Activated CD4-positive, alpha-beta memory T cell treated with anti-CD3 and anti-CD28 coated beads, Interleukin-2, amount 10 ng/mL, durations not matched to agents 7 days and 5 days (primary cell): ENCODE measurements around the gene KIAA0319L. TPM values are rescaled to one million over a fixed set of nuclear protein-coding genes. Genes with fewer than 3 reads are reported as not detected.

Source experiments
- CTCF ChIA-PET: fragments of 350-600 bp; sonication (Branson Sonifier 250); formaldehyde crosslinking; loops from one replicate; lab custom pipeline; 2021; ENCODE audit warnings: antibody characterized with exemption, inconsistent platforms; lab: Charles Lee
- POLR2A ChIA-PET: fragments of 350-600 bp; sonication (Branson Sonifier 250); formaldehyde crosslinking; loops from one replicate; lab custom pipeline; 2021; ENCODE audit warnings: antibody characterized with exemption; lab: Charles Lee
- DNase-seq: peaks from one replicate; pipeline ENCODE4 v3.0.0-alpha.2; 2020
- H3K27ac Mint-ChIP-seq: one replicate; pipeline ENCODE4 v1.8.0; 2021; ENCODE audit warnings: mild to moderate bottlenecking, mixed read lengths
- H3K27me3 Mint-ChIP-seq: one replicate; pipeline ENCODE4 v1.8.0; 2021; ENCODE audit warnings: mixed read lengths
- H3K36me3 Mint-ChIP-seq: one replicate; pipeline ENCODE4 v1.8.0; 2021; ENCODE audit warnings: low read depth, mixed read lengths
- H3K4me1 Mint-ChIP-seq: one replicate; pipeline ENCODE4 v1.8.0; 2021; ENCODE audit warnings: mixed read lengths
- H3K4me3 Mint-ChIP-seq: one replicate; pipeline ENCODE4 v1.8.0; 2021; ENCODE audit warnings: mild to moderate bottlenecking, mixed read lengths
- H3K9me3 Mint-ChIP-seq: one replicate; pipeline ENCODE4 v1.8.0; 2021; ENCODE audit warnings: mixed read lengths
- total RNA-seq, 2 experiments: library from RNA; stranded (reverse); gene quantifications; one replicate each; pipeline ENCODE4 v1.2.3, GENCODE V29; 2021

KIAA0319L gene
- total RNA-seq, 2 experiments from 2014 or later = 48.4 to 53.2 TPM

- Mint-ChIP-seq H3K9me3 (no peaks in the 10 kb centered on the region), H3K36me3 (peaks cover 43% of the 10 kb centered on the region), H3K4me3 (no peak overlapping the region), H3K27ac (peak overlapping the region; percentile 47), H3K4me1 (peaks cover 34% of the 10 kb centered on the region), H3K27me3 (no peaks in the 10 kb centered on the region)
- CTCF ChIA-PET = interaction anchor here (1.3 to 1.4 kb wide), 2 partner anchors 20 to 134 kb away, joined by 4 read pairs; no protein-coding TSS in a partner anchor
- POLR2A ChIA-PET = no interaction called here
- no peak for DNase-seq
Measured at GRCh38 chr1:35430762-35431161, 126.4 kb downstream of the KIAA0319L start.

DNA sequence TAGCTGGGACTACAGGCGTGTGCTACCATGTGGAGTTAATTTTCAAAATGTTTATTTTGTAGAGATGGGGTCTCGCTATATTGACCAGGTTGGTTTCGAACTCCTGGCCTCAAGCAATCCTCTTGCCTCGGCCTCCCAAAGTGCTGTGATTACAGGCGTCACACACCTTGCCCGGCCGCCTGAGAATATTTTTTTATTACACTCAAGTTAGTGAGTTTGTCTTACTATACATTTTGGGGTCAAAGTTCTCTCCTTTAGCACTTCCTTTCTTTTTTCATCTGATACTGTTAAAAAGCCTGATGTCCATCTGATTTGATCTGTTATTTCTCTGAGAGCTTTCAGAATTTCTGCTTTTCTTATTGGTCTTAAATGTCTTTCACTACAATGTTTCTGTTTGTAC is 128.8 kb downstream of the KIAA0319L start:
- no peak overlapping the region for H3K27ac Mint-ChIP-seq
- CTCF ChIA-PET = no interaction called here

DNA sequence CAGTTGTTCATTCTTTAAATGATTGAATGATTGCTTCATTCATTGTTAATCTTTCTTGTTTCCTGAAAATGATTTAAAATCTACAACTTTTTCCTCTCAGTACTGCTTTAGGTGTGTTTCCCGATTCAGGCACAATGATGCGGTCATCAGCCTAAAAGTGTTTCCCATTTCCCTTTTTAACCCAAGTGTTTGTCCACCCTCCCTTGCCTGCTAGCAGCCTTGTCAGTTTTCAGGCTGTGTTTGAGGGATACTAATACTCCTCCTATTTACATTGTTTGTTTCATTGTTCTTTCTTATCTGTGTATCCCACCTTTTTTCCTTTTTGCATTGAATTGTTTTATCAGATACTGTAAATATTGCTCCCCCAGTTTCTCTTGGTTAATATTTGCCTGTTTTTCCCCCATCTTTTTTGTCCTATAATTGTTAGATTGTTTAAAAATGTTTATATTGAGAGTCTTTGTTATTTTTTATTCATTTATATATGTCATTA is 131.1 kb downstream of the KIAA0319L start:
- Mint-ChIP-seq H3K9me3 (no peaks in the 10 kb centered on the region), H3K27ac (no peak overlapping the region), H3K36me3 (peaks cover 11% of the 10 kb centered on the region), H3K4me3 (no peak overlapping the region), H3K27me3 (no peaks in the 10 kb centered on the region), H3K4me1 (peaks cover 7% of the 10 kb centered on the region)
- ChIA-PET POLR2A (no interaction called here), CTCF (no interaction called here)
- no peak for DNase-seq

More for the DNA sequence above, 128.8 kb downstream of the KIAA0319L start:
- no peaks in the 10 kb centered on the region for H3K27me3 Mint-ChIP-seq
- H3K4me3 Mint-ChIP-seq = no peak overlapping the region
- DNase-seq = no peak
- no peaks in the 10 kb centered on the region for H3K9me3 Mint-ChIP-seq
- POLR2A ChIA-PET = no interaction called here
- H3K36me3 Mint-ChIP-seq = peaks cover 26% of the 10 kb centered on the region
- peaks cover 28% of the 10 kb centered on the region for H3K4me1 Mint-ChIP-seq

DNA sequence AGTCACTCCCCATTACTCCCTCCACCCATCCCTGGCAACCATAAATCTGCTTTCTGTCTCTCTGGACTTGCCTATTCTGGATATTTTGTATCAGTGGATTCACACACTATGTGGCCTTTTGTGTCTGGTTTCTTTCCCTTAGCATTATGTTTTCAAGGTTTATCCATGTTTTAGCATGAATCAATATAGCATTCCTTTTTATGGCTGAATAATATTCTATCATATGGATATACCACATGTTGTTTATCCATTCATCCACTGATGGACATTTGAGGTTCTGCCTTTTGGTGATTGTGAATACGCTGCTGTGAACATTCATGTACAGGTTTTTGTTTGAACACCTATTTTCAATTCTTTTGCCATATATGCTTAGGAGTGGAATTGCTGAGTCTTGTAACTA is 148.3 kb downstream of the KIAA0319L start:
- H3K36me3 Mint-ChIP-seq = peaks cover 24% of the 10 kb centered on the region
- H3K9me3 Mint-ChIP-seq = no peaks in the 10 kb centered on the region
- ChIA-PET CTCF (no interaction called here), POLR2A (no interaction called here)
- no peak overlapping the region for H3K27ac Mint-ChIP-seq
- no peak overlapping the region for H3K4me3 Mint-ChIP-seq
- no peaks in the 10 kb centered on the region for H3K4me1 Mint-ChIP-seq
- no peak for DNase-seq
- H3K27me3 Mint-ChIP-seq = no peaks in the 10 kb centered on the region

DNA sequence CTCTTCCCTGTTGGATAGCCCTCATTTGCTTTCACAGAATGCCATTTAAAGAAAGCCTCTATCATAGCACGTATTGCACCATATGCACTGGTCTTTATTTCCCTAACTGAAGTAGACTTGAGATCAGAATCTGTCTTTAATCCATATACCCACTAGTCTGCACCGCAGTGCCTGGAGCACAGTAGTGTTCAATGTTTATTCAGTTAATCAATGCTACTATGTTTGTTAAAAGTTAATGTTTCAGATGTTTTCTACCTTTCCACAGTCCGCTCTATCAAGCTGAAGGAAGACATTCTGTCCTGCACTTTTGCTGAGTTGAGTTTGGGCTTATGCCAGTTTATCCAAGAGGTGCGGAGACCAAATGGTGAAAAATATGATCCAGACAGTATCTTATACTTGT is 149.5 kb downstream of the KIAA0319L start:
- H3K4me1 Mint-ChIP-seq = no peaks in the 10 kb centered on the region
- H3K27ac Mint-ChIP-seq = no peak overlapping the region
- no peaks in the 10 kb centered on the region for H3K27me3 Mint-ChIP-seq
- peaks cover 24% of the 10 kb centered on the region for H3K36me3 Mint-ChIP-seq
- CTCF ChIA-PET = no interaction called here
- POLR2A ChIA-PET = no interaction called here
- H3K9me3 Mint-ChIP-seq = no peaks in the 10 kb centered on the region
- no peak for DNase-seq
- no peak overlapping the region for H3K4me3 Mint-ChIP-seq

DNA sequence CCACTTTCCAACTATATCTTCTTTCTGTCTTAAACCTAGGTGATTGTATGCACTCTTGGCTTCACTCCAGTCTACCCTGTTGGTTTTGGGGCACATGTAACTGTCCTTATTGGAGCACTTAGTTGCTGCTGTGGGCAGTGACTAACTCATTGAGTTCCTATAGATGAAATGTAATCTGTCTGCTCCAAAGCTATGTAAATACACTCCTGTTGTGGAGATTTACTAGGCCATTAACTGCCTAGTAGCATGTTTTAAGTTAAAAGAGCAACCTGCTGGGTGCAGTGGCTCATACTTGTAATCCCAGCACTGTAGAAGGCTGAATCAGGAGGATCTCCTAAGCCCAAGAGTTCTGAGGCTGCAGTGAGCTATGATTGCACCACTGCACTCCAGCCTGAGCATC is 151.1 kb downstream of the KIAA0319L start:
- Mint-ChIP-seq H3K27ac (no peak overlapping the region), H3K36me3 (peaks cover 33% of the 10 kb centered on the region), H3K4me3 (no peak overlapping the region), H3K4me1 (no peaks in the 10 kb centered on the region), H3K9me3 (no peaks in the 10 kb centered on the region), H3K27me3 (no peaks in the 10 kb centered on the region)
- DNase-seq = no peak
- ChIA-PET POLR2A (no interaction called here), CTCF (interaction anchor here (1.2 kb wide), 1 partner anchor 150 kb away, joined by 3 read pairs; no protein-coding TSS in a partner anchor)

- no peak overlapping the region for H3K27ac Mint-ChIP-seq
- no peaks in the 10 kb centered on the region for H3K27me3 Mint-ChIP-seq
- H3K9me3 Mint-ChIP-seq = no peaks in the 10 kb centered on the region
- peaks cover 39% of the 10 kb centered on the region for H3K36me3 Mint-ChIP-seq
- ChIA-PET CTCF (no interaction called here), POLR2A (no interaction called here)
- DNase-seq = no peak
- no peak overlapping the region for H3K4me3 Mint-ChIP-seq
- H3K4me1 Mint-ChIP-seq = peaks cover 2% of the 10 kb centered on the region
Measured at GRCh38 chr1:35401049-35401448, 156.2 kb downstream of the KIAA0319L start.

DNA sequence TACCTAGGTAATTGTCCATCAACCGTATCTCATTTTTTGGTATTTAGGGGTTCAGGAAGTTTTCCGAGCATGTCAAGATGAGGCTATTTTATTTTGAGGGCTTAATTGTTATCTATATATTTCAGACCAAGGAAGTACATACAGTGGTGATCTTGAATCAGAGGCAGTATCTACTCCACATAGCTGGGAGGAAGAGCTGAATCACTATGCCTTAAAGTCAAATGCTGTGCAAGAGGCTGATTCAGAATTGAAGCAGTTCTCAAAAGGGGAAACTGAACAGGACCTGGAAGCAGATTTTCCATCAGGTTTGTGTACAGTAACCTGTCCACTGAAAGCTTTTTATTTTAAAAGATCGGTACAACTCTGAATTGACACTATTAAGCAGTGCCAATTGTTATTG is 158.5 kb downstream of the KIAA0319L start:
- ChIA-PET CTCF (interaction anchor here (0.5 kb wide), 1 partner anchor 1735 kb away, joined by 3 read pairs; no protein-coding TSS in a partner anchor), POLR2A (no interaction called here)
- Mint-ChIP-seq H3K9me3 (no peaks in the 10 kb centered on the region), H3K27ac (no peak overlapping the region), H3K36me3 (peaks cover 44% of the 10 kb centered on the region), H3K4me1 (peaks cover 2% of the 10 kb centered on the region), H3K4me3 (no peak overlapping the region), H3K27me3 (no peaks in the 10 kb centered on the region)
- no peak for DNase-seq

- POLR2A ChIA-PET = no interaction called here
- H3K27ac Mint-ChIP-seq = no peak overlapping the region
- CTCF ChIA-PET = interaction anchor here (0.6 kb wide), 1 partner anchor 304 kb away, joined by 4 read pairs; no protein-coding TSS in a partner anchor
Measured at GRCh38 chr1:35394386-35394785, 162.8 kb downstream of the KIAA0319L start.

DNA sequence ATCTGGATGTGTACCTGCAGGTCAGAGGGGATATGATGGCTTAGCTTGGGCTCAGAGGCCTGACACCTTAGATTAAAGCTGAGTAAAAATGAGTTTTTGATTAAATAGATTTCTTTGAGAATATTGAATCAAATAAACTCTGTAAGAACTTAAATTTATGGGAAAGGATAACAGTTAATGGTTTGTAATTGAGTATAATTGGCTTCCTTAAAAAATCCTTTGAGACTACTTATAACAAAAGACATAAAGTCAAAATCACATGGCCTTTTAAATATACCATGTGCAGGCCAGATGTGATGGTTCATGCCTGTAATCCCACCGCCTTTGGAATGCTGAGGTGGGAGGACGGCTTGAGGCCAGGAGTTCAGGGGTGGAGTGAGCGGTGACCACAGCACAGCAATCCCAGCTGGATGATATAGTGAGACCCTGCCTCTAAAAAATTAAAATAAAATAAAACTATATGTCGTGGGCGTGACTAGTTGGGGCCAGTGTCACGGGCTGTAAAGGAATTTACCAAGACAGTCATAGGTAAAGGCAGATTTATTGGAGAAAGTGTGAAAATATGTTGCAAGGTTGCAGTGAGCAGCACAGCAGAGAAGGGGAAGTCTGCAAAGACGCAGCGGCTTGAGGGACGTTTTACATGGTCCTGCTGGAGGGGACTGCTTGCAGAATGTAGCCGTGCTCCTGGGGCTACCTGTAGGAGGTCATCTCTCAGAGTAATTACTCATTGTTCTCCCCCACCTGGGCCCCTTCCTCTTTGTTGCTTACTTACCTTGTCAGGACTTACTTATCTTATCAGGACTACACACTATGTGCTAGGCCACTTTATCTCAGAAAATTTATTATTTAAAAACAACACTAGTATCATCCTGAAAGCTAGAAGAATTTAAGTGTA is 166.4 kb downstream of the KIAA0319L start:
- no peak overlapping the region for H3K4me3 Mint-ChIP-seq
- POLR2A ChIA-PET = no interaction called here
- H3K4me1 Mint-ChIP-seq = no peaks in the 10 kb centered on the region
- H3K9me3 Mint-ChIP-seq = no peaks in the 10 kb centered on the region
- no peak for DNase-seq
- no peak overlapping the region for H3K27ac Mint-ChIP-seq
- peaks cover 20% of the 10 kb centered on the region for H3K36me3 Mint-ChIP-seq
- CTCF ChIA-PET = no interaction called here
- no peaks in the 10 kb centered on the region for H3K27me3 Mint-ChIP-seq

More at GRCh38 chr1:35394386-35394785, 162.8 kb downstream of the KIAA0319L start:
- Mint-ChIP-seq H3K4me3 (no peak overlapping the region), H3K36me3 (peaks cover 34% of the 10 kb centered on the region), H3K27me3 (no peaks in the 10 kb centered on the region), H3K9me3 (no peaks in the 10 kb centered on the region), H3K4me1 (peaks cover 1% of the 10 kb centered on the region)
- DNase-seq = no peak

GRCh38 chr1:35386959-35387358 is 170.2 kb downstream of the KIAA0319L start:
- Mint-ChIP-seq H3K27me3 (no peaks in the 10 kb centered on the region), H3K4me3 (no peak overlapping the region), H3K27ac (no peak overlapping the region), H3K4me1 (no peaks in the 10 kb centered on the region), H3K36me3 (peaks cover 13% of the 10 kb centered on the region), H3K9me3 (no peaks in the 10 kb centered on the region)
- ChIA-PET POLR2A (no interaction called here), CTCF (no interaction called here)
- DNase-seq = no peak

GRCh38 chr1:35386290-35386689 is 170.9 kb downstream of the KIAA0319L start:
- ChIA-PET POLR2A (no interaction called here), CTCF (no interaction called here)
- no peaks in the 10 kb centered on the region for H3K4me1 Mint-ChIP-seq
- H3K27ac Mint-ChIP-seq = no peak overlapping the region
- DNase-seq = no peak
- H3K4me3 Mint-ChIP-seq = no peak overlapping the region
- no peaks in the 10 kb centered on the region for H3K27me3 Mint-ChIP-seq
- H3K9me3 Mint-ChIP-seq = no peaks in the 10 kb centered on the region
- H3K36me3 Mint-ChIP-seq = peaks cover 13% of the 10 kb centered on the region
